ENCODE results near the gene TMEM132E. TPM values are rescaled to one million over a fixed set of nuclear protein-coding genes. Genes with fewer than 3 reads are reported as not detected.

Gene TMEM132E
- total and polyA plus RNA-seq, 2 of the 8 experiments (the other 6 are each of a cell fraction or from before 2014, with no cell fraction given) = 0.45 to 0.60 TPM

GRCh38 chr17:34626121-34626681 is 46.8 kb downstream of the TMEM132E start (continued):
- TF ChIP-seq SRF (IDR thresholded peaks at IDR 0.05; ENCODE audit: low read depth, low read length) = no peak
- no peak for TF ChIP-seq EP300 (IDR thresholded peaks at IDR 0.05; ENCODE audit: borderline replicate concordance in 1 of 2, low read depth in 2 of 2, low read length in 2 of 2)
- TF ChIP-seq NRF1 (IDR thresholded peaks at IDR 0.05; ENCODE audit: low read depth, low read length) = no peak
- TF ChIP-seq HDAC6 (IDR thresholded peaks at IDR 0.05; ENCODE audit: low read depth, low read length) = no peak
- no peak for TF ChIP-seq RXRA (IDR thresholded peaks at IDR 0.05; ENCODE audit: insufficient read depth, low read depth, low read length)
- peak; percentile 87 for TF ChIP-seq E2F6 (IDR thresholded peaks at IDR 0.05)
- no peak for TF ChIP-seq POU5F1 (IDR thresholded peaks at IDR 0.05; ENCODE audit: low read depth, low read length)
- TF ChIP-seq MAFK (IDR thresholded peaks at IDR 0.05; ENCODE audit: low read depth, low read length) = no peak
- TF ChIP-seq TBP (IDR thresholded peaks at IDR 0.05; ENCODE audit: low read depth, low read length) = no peak
- no peak for TF ChIP-seq POLR2AphosphoS5 (IDR thresholded peaks at IDR 0.05; ENCODE audit: low read depth, low read length)
- no peak for TF ChIP-seq CTCF (IDR thresholded peaks at IDR 0.05; ENCODE audit: control extremely low read depth in 1 of 3, insufficient read depth in 1 of 3, low read depth in 1 of 3, low read length in 3 of 3)
- TF ChIP-seq TCF12 (IDR thresholded peaks at IDR 0.05; ENCODE audit: low read depth, low read length) = no peak

All from H1 (cell line).